ENCODE results near the gene EMC6. TPM values are rescaled to one million over a fixed set of nuclear protein-coding genes. Genes with fewer than 3 reads are reported as not detected.

EMC6 gene
- total and polyA plus RNA-seq, 2 of the 13 experiments (the other 11 are each of a cell fraction or from before 2014, with no cell fraction given), result 45.1 to 47.7 TPM

DNA sequence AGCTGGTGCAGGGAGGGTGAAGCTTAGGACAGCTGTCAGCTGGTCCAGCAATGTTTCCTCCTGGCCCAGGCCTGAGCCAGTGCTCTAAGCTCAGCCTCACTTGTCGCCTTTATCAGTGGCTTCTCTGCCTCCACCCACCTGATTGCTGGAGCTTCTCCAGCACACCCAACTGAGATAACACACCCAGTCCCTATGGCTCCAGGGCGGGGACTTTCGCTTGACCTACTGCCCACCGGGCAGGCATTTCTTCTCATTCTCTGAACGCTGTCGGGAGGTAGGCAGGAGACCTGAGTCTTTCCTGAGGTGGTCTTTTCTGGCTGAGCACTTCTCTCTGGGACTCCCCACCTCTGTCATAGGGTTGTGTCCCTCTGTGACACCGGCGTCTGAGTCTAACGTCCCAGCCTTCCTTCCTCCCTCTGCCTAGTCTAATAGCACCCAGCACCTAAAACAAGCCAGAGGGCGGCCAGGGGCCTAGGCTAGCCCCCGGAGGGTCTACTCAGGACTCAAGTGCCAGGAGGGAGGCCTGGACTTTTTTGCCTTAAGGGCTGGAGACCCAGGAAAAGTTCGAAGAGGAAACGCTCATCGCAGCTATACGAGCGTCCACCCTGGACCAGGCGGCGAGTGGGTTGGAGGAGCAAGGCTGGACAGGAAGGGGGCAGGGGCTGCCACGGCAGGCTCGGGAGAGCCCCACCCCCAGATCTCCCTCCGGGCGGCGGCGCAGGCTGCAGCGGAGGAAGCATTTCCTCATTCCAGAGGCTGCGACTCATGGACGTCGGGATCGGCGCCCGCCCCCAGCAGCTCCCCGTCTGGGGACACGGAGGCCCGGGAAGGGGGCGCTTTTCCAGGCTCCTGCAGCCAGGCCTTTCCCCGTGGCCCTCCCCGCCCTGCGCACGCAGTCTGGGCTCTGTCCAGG lies 990 bp upstream of the EMC6 start (continued):
- TF ChIP-seq, protein P1, sequence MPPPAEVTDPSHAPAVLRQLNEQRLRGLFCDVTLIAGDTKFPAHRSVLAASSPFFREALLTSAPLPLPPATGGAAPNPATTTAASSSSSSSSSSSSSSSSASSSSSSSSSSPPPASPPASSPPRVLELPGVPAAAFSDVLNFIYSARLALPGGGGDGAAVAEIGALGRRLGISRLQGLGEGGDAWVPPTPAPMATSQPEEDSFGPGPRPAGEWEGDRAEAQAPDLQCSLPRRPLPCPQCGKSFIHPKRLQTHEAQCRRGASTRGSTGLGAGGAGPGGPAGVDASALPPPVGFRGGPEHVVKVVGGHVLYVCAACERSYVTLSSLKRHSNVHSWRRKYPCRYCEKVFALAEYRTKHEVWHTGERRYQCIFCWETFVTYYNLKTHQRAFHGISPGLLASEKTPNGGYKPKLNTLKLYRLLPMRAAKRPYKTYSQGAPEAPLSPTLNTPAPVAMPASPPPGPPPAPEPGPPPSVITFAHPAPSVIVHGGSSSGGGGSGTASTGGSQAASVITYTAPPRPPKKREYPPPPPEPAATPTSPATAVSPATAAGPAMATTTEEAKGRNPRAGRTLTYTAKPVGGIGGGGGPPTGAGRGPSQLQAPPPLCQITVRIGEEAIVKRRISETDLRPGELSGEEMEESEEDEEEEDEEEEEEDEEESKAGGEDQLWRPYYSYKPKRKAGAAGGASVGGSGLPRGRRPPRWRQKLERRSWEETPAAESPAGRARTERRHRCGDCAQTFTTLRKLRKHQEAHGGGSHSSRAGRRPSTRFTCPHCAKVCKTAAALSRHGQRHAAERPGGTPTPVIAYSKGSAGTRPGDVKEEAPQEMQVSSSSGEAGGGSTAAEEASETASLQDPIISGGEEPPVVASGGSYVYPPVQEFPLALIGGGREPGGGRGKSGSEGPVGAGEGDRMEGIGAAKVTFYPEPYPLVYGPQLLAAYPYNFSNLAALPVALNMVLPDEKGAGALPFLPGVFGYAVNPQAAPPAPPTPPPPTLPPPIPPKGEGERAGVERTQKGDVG (CRISPR knock-in tag; IDR thresholded peaks at IDR 0.05; ENCODE audit: borderline replicate concordance), result no peak
- TF ChIP-seq KLF16 (CRISPR knock-in tag; IDR thresholded peaks at IDR 0.05), result 0 out of 4 replicates have a peak, but pooled peaks of 1 of the 2 experiments have one; percentile 41
- TF ChIP-seq, protein P2, sequence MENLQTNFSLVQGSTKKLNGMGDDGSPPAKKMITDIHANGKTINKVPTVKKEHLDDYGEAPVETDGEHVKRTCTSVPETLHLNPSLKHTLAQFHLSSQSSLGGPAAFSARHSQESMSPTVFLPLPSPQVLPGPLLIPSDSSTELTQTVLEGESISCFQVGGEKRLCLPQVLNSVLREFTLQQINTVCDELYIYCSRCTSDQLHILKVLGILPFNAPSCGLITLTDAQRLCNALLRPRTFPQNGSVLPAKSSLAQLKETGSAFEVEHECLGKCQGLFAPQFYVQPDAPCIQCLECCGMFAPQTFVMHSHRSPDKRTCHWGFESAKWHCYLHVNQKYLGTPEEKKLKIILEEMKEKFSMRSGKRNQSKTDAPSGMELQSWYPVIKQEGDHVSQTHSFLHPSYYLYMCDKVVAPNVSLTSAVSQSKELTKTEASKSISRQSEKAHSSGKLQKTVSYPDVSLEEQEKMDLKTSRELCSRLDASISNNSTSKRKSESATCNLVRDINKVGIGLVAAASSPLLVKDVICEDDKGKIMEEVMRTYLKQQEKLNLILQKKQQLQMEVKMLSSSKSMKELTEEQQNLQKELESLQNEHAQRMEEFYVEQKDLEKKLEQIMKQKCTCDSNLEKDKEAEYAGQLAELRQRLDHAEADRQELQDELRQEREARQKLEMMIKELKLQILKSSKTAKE (CRISPR knock-in tag; IDR thresholded peaks at IDR 0.05; ENCODE audit: borderline replicate concordance), result no peak
- peak; percentile 84; the same call in 1 of the 2 replicates for TF ChIP-seq SIN3A (IDR thresholded peaks at IDR 0.05; ENCODE audit: borderline replicate concordance, low read depth, low read length)
- no peak for TF ChIP-seq ZFP36 (IDR thresholded peaks at IDR 0.05; ENCODE audit: borderline replicate concordance, low read depth, low read length, partially characterized antibody)
- no peak for TF ChIP-seq JDP2 (CRISPR knock-in tag; IDR thresholded peaks at IDR 0.05; ENCODE audit: borderline replicate concordance)
- TF ChIP-seq, protein P3, sequence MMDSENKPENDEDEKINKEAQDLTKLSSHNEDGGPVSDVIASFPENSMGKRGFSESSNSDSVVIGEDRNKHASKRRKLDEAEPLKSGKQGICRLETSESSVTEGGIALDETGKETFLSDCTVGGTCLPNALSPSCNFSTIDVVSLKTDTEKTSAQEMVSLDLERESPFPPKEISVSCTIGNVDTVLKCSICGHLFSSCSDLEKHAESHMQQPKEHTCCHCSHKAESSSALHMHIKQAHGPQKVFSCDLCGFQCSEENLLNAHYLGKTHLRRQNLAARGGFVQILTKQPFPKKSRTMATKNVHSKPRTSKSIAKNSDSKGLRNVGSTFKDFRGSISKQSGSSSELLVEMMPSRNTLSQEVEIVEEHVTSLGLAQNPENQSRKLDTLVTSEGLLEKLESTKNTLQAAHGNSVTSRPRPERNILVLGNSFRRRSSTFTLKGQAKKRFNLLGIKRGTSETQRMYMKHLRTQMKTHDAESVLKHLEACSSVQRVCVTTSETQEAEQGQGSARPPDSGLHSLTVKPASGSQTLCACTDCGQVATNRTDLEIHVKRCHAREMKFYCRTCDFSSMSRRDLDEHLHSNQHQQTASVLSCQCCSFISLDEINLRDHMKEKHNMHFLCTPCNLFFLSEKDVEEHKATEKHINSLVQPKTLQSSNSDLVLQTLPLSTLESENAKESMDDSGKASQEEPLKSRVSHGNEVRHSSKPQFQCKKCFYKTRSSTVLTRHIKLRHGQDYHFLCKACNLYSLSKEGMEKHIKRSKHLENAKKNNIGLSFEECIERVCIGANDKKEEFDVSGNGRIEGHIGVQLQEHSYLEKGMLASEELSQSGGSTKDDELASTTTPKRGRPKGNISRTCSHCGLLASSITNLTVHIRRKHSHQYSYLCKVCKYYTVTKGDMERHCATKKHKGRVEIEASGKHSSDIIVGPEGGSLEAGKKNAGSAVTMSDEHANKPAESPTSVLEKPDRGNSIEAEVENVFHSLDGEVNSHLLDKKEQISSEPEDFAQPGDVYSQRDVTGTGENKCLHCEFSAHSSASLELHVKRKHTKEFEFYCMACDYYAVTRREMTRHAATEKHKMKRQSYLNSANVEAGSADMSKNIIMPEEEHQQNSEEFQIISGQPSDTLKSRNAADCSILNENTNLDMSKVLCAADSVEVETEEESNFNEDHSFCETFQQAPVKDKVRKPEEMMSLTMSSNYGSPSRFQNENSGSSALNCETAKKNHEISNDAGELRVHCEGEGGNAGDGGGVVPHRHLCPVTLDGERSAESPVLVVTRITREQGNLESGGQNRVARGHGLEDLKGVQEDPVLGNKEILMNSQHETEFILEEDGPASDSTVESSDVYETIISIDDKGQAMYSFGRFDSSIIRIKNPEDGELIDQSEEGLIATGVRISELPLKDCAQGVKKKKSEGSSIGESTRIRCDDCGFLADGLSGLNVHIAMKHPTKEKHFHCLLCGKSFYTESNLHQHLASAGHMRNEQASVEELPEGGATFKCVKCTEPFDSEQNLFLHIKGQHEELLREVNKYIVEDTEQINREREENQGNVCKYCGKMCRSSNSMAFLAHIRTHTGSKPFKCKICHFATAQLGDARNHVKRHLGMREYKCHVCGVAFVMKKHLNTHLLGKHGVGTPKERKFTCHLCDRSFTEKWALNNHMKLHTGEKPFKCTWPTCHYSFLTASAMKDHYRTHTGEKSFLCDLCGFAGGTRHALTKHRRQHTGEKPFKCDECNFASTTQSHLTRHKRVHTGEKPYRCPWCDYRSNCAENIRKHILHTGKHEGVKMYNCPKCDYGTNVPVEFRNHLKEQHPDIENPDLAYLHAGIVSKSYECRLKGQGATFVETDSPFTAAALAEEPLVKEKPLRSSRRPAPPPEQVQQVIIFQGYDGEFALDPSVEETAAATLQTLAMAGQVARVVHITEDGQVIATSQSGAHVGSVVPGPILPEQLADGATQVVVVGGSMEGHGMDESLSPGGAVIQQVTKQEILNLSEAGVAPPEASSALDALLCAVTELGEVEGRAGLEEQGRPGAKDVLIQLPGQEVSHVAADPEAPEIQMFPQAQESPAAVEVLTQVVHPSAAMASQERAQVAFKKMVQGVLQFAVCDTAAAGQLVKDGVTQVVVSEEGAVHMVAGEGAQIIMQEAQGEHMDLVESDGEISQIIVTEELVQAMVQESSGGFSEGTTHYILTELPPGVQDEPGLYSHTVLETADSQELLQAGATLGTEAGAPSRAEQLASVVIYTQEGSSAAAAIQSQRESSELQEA (CRISPR knock-in tag; IDR thresholded peaks at IDR 0.05; ENCODE audit: not compliant biosample characterization), result no peak
- TF ChIP-seq, protein P4, sequence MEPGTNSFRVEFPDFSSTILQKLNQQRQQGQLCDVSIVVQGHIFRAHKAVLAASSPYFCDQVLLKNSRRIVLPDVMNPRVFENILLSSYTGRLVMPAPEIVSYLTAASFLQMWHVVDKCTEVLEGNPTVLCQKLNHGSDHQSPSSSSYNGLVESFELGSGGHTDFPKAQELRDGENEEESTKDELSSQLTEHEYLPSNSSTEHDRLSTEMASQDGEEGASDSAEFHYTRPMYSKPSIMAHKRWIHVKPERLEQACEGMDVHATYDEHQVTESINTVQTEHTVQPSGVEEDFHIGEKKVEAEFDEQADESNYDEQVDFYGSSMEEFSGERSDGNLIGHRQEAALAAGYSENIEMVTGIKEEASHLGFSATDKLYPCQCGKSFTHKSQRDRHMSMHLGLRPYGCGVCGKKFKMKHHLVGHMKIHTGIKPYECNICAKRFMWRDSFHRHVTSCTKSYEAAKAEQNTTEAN (CRISPR knock-in tag; conservative IDR thresholded peaks at IDR 0.05), result no peak
- no peak for TF ChIP-seq ZNF367 (CRISPR knock-in tag; IDR thresholded peaks at IDR 0.05; ENCODE audit: borderline replicate concordance)
- peak; percentile 66; the same call in 1 of the 2 replicates for TF ChIP-seq ZSCAN22 (CRISPR knock-in tag; IDR thresholded peaks at IDR 0.05)
- peak; percentile 32; the same call in 1 of the 2 replicates for TF ChIP-seq ARNTL (CRISPR knock-in tag; IDR thresholded peaks at IDR 0.05)

All from HepG2 (cell line).